Body of pancreas (tissue), 4 donors: ENCODE measurements around the gene PPRC1.

Experiments used
- CTCF ChIP-seq, 7 experiments: fragments of 450-650 bp in 4 of 7; fragments of 200-600 bp in 3 of 7; sonication (generic) in 3 of 7; IDR thresholded peaks; one replicate each; pipeline ENCODE4 v1.5.1; 2016 to 2019; ENCODE audit warnings: antibody characterized with exemption in 7 of 7
- POLR2A ChIP-seq, 3 donors: fragments of 450-650 bp; IDR thresholded peaks; one replicate each; pipeline ENCODE4 v1.6.1; 2016; ENCODE audit warnings: antibody characterized with exemption in 3 of 3, mild to moderate bottlenecking in 2 of 3

GRCh38 chr10:102120142-102120990, 12.5 kb upstream of the PPRC1 start, which contains the start of gene LDB1:
- TF ChIP-seq CTCF (IDR thresholded peaks at IDR 0.05) (peak in 4 of 7 experiments; percentile 14 to 53 (median 33)), POLR2A (IDR thresholded peaks at IDR 0.05) (peak; percentile 76 to 87 (median 80))
